PC-9 (cell line): ENCODE data around the gene SMIM22. TPM values are rescaled to one million over a fixed set of nuclear protein-coding genes. Genes with fewer than 3 reads are reported as not detected.

ENCODE experiments used
- BruUV-seq: library from RNA; stranded (reverse); fragments of 400-500 nt; replicated peaks from 2 replicates; lab custom pipeline; 2021; lab: Mats Ljungman, UMichigan
- CTCF ChIA-PET: fragments of 300-600 bp; sonication (Branson Sonifier 250); formaldehyde crosslinking; loops from one replicate; lab custom pipeline; 2022; ENCODE audit warnings: antibody characterized with exemption; lab: Charles Lee
- POLR2A ChIA-PET: fragments of 300-600 bp; sonication (Branson Sonifier 250); formaldehyde crosslinking; loops from one replicate; lab custom pipeline; 2022; ENCODE audit warnings: antibody characterized with exemption; ENCODE audit not compliant: unreplicated experiment; lab: Charles Lee
- DNase-seq, 2 experiments: peaks; one replicate each; pipeline versions ENCODE4 v3.0.0 to v3.0.0-alpha.2; 2015 to 2022; ENCODE audit warnings: mixed read lengths in 1 of 2
- H2AFZ ChIP-seq: fragments of 200-600 bp; sonication (generic); 2 replicates; pipeline ENCODE4 v1.8.1; 2017; ENCODE audit warnings: antibody characterized with exemption
- H3F3A ChIP-seq: fragments of 200-600 bp; sonication (generic); 2 replicates; pipeline ENCODE4 v1.8.1; 2017; ENCODE audit warnings: antibody characterized with exemption, mild to moderate bottlenecking, low read depth; ENCODE audit not compliant: insufficient read depth
- H3K27ac ChIP-seq: fragments of 200-600 bp; sonication (generic); 2 replicates; pipeline ENCODE4 v1.6.1; 2016; ENCODE audit warnings: mixed run types
- H3K27me3 ChIP-seq: fragments of 200-600 bp; sonication (generic); 2 replicates; pipeline ENCODE4 v1.6.1; 2016; ENCODE audit warnings: low read depth, mixed run types; ENCODE audit not compliant: insufficient read depth
- H3K36me3 ChIP-seq: fragments of 200-600 bp; sonication (generic); 2 replicates; pipeline ENCODE4 v1.6.1; 2016; ENCODE audit warnings: low read depth, mixed run types
- H3K4me1 ChIP-seq: fragments of 200-600 bp; sonication (generic); replicated peaks from 2 replicates; pipeline ENCODE4 v1.6.1; 2016; ENCODE audit warnings: mixed run types; ENCODE audit not compliant: insufficient read depth
- H3K4me2 ChIP-seq: fragments of 200-600 bp; sonication (generic); 2 replicates; pipeline ENCODE4 v1.6.1; 2017; ENCODE audit warnings: mixed run types
- H3K4me3 ChIP-seq: fragments of 200-600 bp; sonication (generic); 2 replicates; pipeline ENCODE4 v1.6.1; 2016; ENCODE audit warnings: mixed run types
- H3K79me2 ChIP-seq: fragments of 200-600 bp; sonication (generic); 2 replicates; pipeline ENCODE4 v1.6.1; 2017; ENCODE audit warnings: low read depth, mixed run types
- H3K9me2 ChIP-seq: fragments of 200-600 bp; sonication (generic); 2 replicates; pipeline ENCODE4 v1.8.1; 2017; ENCODE audit warnings: mild to moderate bottlenecking; ENCODE audit not compliant: insufficient read depth
- H3K9me3 ChIP-seq: fragments of 200-600 bp; sonication (generic); 2 replicates; pipeline ENCODE4 v1.8.1; 2016; ENCODE audit warnings: low read depth; ENCODE audit not compliant: insufficient read depth
- H4K20me1 ChIP-seq: fragments of 200-600 bp; sonication (generic); 2 replicates; pipeline ENCODE4 v1.8.1; 2017; ENCODE audit not compliant: insufficient read depth
- EZH2 ChIP-seq: fragments of 200-600 bp; sonication (generic); IDR thresholded peaks from 2 replicates; pipeline ENCODE4 v1.8.0; 2017; ENCODE audit warnings: antibody characterized with exemption, low read depth
- intact Hi-C: fragments of 100-400 bp; cut with micrococcal nuclease; formaldehyde crosslinking; loops from one replicate; pipeline ENCODE4 v1.10.0; 2022; ENCODE audit not compliant: unreplicated experiment
- total RNA-seq: library from RNA; stranded (reverse); gene quantifications from 2 replicates; pipeline ENCODE4 v1.2.3, GENCODE V29; 2021
- TF ChIP-seq, protein P1 (sequence below): fragments of 200-600 bp; sonication (generic); conservative IDR thresholded peaks from 2 replicates; pipeline ENCODE4 v1.6.1; 2017; ENCODE audit warnings: mixed run types, antibody characterized with exemption, mild to moderate bottlenecking, moderate library complexity

The SMIM22 gene
- total RNA-seq, 1 experiment from 2014 or later: 134 TPM

- TF ChIP-seq, protein P1, sequence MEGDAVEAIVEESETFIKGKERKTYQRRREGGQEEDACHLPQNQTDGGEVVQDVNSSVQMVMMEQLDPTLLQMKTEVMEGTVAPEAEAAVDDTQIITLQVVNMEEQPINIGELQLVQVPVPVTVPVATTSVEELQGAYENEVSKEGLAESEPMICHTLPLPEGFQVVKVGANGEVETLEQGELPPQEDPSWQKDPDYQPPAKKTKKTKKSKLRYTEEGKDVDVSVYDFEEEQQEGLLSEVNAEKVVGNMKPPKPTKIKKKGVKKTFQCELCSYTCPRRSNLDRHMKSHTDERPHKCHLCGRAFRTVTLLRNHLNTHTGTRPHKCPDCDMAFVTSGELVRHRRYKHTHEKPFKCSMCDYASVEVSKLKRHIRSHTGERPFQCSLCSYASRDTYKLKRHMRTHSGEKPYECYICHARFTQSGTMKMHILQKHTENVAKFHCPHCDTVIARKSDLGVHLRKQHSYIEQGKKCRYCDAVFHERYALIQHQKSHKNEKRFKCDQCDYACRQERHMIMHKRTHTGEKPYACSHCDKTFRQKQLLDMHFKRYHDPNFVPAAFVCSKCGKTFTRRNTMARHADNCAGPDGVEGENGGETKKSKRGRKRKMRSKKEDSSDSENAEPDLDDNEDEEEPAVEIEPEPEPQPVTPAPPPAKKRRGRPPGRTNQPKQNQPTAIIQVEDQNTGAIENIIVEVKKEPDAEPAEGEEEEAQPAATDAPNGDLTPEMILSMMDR: no peak
- TF ChIP-seq EZH2: no peak
- Histone ChIP-seq H2AFZ (no peak overlapping the region), H3K27me3 (no peaks in the 10 kb centered on the region), H3K27ac (no peak overlapping the region), H3K9me2 (no peaks in the 10 kb centered on the region), H3K4me1 (peaks cover 14% of the 10 kb centered on the region), H3K36me3 (peaks cover 4% of the 10 kb centered on the region), H3K4me3 (no peak overlapping the region; the same call in 1 of the 2 replicates), H3K79me2 (no peaks in the 10 kb centered on the region), H3K9me3 (no peaks in the 10 kb centered on the region), H4K20me1 (no peaks in the 10 kb centered on the region), H3F3A (peaks cover 35% of the 10 kb centered on the region), H3K4me2 (peak overlapping the region; percentile 96; the same call in 1 of the 2 replicates)
- ChIA-PET CTCF (no interaction called here), POLR2A (interaction anchor here (0.6 kb wide), 1 partner anchor 494 kb away, joined by 3 read pairs; no protein-coding TSS in a partner anchor)
- no TSS peak for BruUV-seq
- DNase-seq: no peak
- intact Hi-C loops: loop anchor here (2.0 kb wide), 1 partner anchor 153 kb away; no protein-coding TSS in a partner anchor
Measured at GRCh38 chr16:4803898-4804762, 9.0 kb downstream of the SMIM22 start.

GRCh38 chr16:4805231-4805630 is 10.1 kb downstream of the SMIM22 start:
- no TSS peak for BruUV-seq
- CTCF ChIA-PET: interaction anchor here (0.5 kb wide), 1 partner anchor 152 kb away, joined by 8 read pairs; no protein-coding TSS in a partner anchor
- no peak for TF ChIP-seq EZH2

GRCh38 chr16:4806280-4806679 is 11.1 kb downstream of the SMIM22 start:
- H3K27ac ChIP-seq: no peak overlapping the region
- DNase-seq: no peak
- ChIA-PET POLR2A (no interaction called here), CTCF (no interaction called here)
- H3K4me1 ChIP-seq: peaks cover 12% of the 10 kb centered on the region
- TF ChIP-seq, protein P1: no peak
- TF ChIP-seq EZH2: no peak
- H2AFZ ChIP-seq: no peak overlapping the region
- no peak overlapping the region for H3K4me3 ChIP-seq
- intact Hi-C loops: no loop called here
- H3K9me2 ChIP-seq: no peaks in the 10 kb centered on the region
- H3K36me3 ChIP-seq: peaks cover 4% of the 10 kb centered on the region; the same call in 1 of the 2 replicates
- H4K20me1 ChIP-seq: no peaks in the 10 kb centered on the region; the same call in 1 of the 2 replicates
- no peaks in the 10 kb centered on the region for H3K9me3 ChIP-seq
- no TSS peak for BruUV-seq
- peaks cover 36% of the 10 kb centered on the region for H3F3A ChIP-seq
- no peaks in the 10 kb centered on the region for H3K27me3 ChIP-seq
- no peaks in the 10 kb centered on the region for H3K79me2 ChIP-seq
- H3K4me2 ChIP-seq: no peak overlapping the region

More at GRCh38 chr16:4805231-4805630, 10.1 kb downstream of the SMIM22 start:
- Histone ChIP-seq H3K79me2 (no peaks in the 10 kb centered on the region), H3K9me2 (no peaks in the 10 kb centered on the region), H2AFZ (no peak overlapping the region), H3F3A (peaks cover 35% of the 10 kb centered on the region), H3K36me3 (peaks cover 4% of the 10 kb centered on the region; the same call in 1 of the 2 replicates), H3K27me3 (no peaks in the 10 kb centered on the region), H3K4me1 (peaks cover 14% of the 10 kb centered on the region), H4K20me1 (no peaks in the 10 kb centered on the region; the same call in 1 of the 2 replicates), H3K27ac (no peak overlapping the region), H3K4me2 (no peak overlapping the region), H3K4me3 (no peak overlapping the region), H3K9me3 (no peaks in the 10 kb centered on the region)
- DNase-seq: no peak
- POLR2A ChIA-PET: no interaction called here
- intact Hi-C loops: no loop called here
